ENCODE measurements around the gene GALR1. TPM values are rescaled to one million over a fixed set of nuclear protein-coding genes. Genes with fewer than 3 reads are reported as not detected.
"Not testable (repeated sequence)": the region's sequence is repeated elsewhere in the genome, so short reads cannot be mapped to it uniquely, and the experiment has no call there.

Gene GALR1
- total and polyA plus RNA-seq, 2 experiments from 2014 or later: 0.32 to 1.1 TPM

GRCh38 chr18:77290841-77291240 lies 41.2 kb downstream of the GALR1 start:
- H3K4me2 ChIP-seq; H3K36me3 ChIP-seq (ENCODE audit: insufficient read depth); H3K4me1 Mint-ChIP-seq; H3K27me3 Mint-ChIP-seq (ENCODE audit: insufficient read depth, low read depth, poor library complexity); H2AFZ ChIP-seq; H3K27ac Mint-ChIP-seq; H3K79me2 ChIP-seq (replicated peaks; ENCODE audit: insufficient read depth); H3K9me2 ChIP-seq (ENCODE audit: insufficient read depth); ATAC-seq; H3K27me3 ChIP-seq (ENCODE audit: insufficient read depth); H3K27ac ChIP-seq (ENCODE audit: low read depth); H3K4me3 Mint-ChIP-seq; H4K20me1 ChIP-seq (replicated peaks; ENCODE audit: insufficient read depth); H3K4me1 ChIP-seq (ENCODE audit: insufficient read depth); H3F3A ChIP-seq (replicated peaks; ENCODE audit: low read depth); H3K4me3 ChIP-seq; H3K36me3 Mint-ChIP-seq (ENCODE audit: low read depth): not testable (repeated sequence)
- peak; percentile 17 for DNase-seq (ENCODE audit: low spot score)
- H3K9me3 Mint-ChIP-seq: peaks cover 17% of the 10 kb centered on the region

GRCh38 chr18:77298172-77298571 lies 48.5 kb downstream of the GALR1 start:
- Mint-ChIP-seq H3K36me3 (ENCODE audit: low read depth) (no peaks in the 10 kb centered on the region), H3K4me3 (no peak overlapping the region), H3K4me1 (peaks cover 8% of the 10 kb centered on the region), H3K27ac (no peak overlapping the region), H3K27me3 (ENCODE audit: insufficient read depth, low read depth, poor library complexity) (no peaks in the 10 kb centered on the region), H3K9me3 (no peaks in the 10 kb centered on the region)
- Histone ChIP-seq H3K27ac (ENCODE audit: low read depth) (no peak overlapping the region), H3K36me3 (ENCODE audit: insufficient read depth) (no peaks in the 10 kb centered on the region), H2AFZ (no peak overlapping the region), H3K9me2 (ENCODE audit: insufficient read depth) (peaks cover 5% of the 10 kb centered on the region; the same call in 1 of the 2 replicates), H3K4me3 (no peak overlapping the region), H3K79me2 (replicated peaks; ENCODE audit: insufficient read depth) (no peaks in the 10 kb centered on the region), H3K27me3 (ENCODE audit: insufficient read depth) (no peaks in the 10 kb centered on the region), H3K4me2 (no peak overlapping the region), H4K20me1 (replicated peaks; ENCODE audit: insufficient read depth) (no peaks in the 10 kb centered on the region), H3K4me1 (ENCODE audit: insufficient read depth) (no peaks in the 10 kb centered on the region; the same call in 1 of the 2 replicates), H3F3A (replicated peaks; ENCODE audit: low read depth) (no peaks in the 10 kb centered on the region)
- no peak for ATAC-seq
- DNase-seq (ENCODE audit: low spot score): no peak
- TF ChIP-seq ETS1 (IDR thresholded peaks at IDR 0.05) (no peak), NANOG (IDR thresholded peaks at IDR 0.05; ENCODE audit: borderline replicate concordance) (no peak), JUNB (IDR thresholded peaks at IDR 0.05; ENCODE audit: unreplicated experiment) (no peak), POLR2AphosphoS5 (IDR thresholded peaks at IDR 0.05; ENCODE audit: low read depth) (no peak), ZNF114 (CRISPR knock-in tag; IDR thresholded peaks at IDR 0.05) (no peak), CTCF (conservative IDR thresholded peaks at IDR 0.05; ENCODE audit: low read depth in 2 of 2) (no peak), ZNF331 (CRISPR knock-in tag; IDR thresholded peaks at IDR 0.05; ENCODE audit: low read depth) (no peak), CREB1 (CRISPR knock-in tag; IDR thresholded peaks at IDR 0.05; ENCODE audit: low read depth) (no peak), REST (IDR thresholded peaks at IDR 0.05; ENCODE audit: unreplicated experiment) (no peak), ZNF462 (CRISPR knock-in tag; IDR thresholded peaks at IDR 0.05) (no peak)

All from GM23338 (cell line).